GM18867 (cell line): ENCODE results near the gene IFI35.
"Not testable (repeated sequence)": the region's sequence is repeated elsewhere in the genome, so short reads cannot be mapped to it uniquely, and the experiment has no call there.

ENCODE experiments used
- ATAC-seq: cut with Tn5 transposase; IDR thresholded peaks from one replicate; pipeline ENCODE4 v1.9.1; 2021; ENCODE audit warnings: mild to moderate bottlenecking, moderate library complexity; ENCODE audit not compliant: unreplicated experiment

The IFI35 gene

GRCh38 chr17:43006639-43007551, at the start of gene IFI35:
Gene IFI35, plus strand, starts transcription at chr17:43006784. Its CDS starts 164 bp downstream, at chr17:43006948.
- ATAC-seq: peak; percentile 78

GRCh38 chr17:42964161-42964932, 42.2 kb upstream of the IFI35 start, which contains the start of gene AARSD1:
Gene AARSD1, minus strand, starts transcription at chr17:42964454. Its CDS starts 14 bp downstream, at chr17:42964440.
- peak; percentile 82 for ATAC-seq

GRCh38 chr17:42967925-42968324, 38.7 kb upstream of the IFI35 start:
- ATAC-seq: no peak

GRCh38 chr17:42969001-42969581, 37.5 kb upstream of the IFI35 start:
- ATAC-seq: no peak

GRCh38 chr17:42971589-42971988, 35.0 kb upstream of the IFI35 start:
- ATAC-seq: no peak

- not testable (repeated sequence) for ATAC-seq
Measured at GRCh38 chr17:42973323-42973722, 33.3 kb upstream of the IFI35 start.

- ATAC-seq: no peak
Measured at GRCh38 chr17:42975265-42975664, 31.3 kb upstream of the IFI35 start.

GRCh38 chr17:42975701-42976100, 30.9 kb upstream of the IFI35 start:
- not testable (repeated sequence) for ATAC-seq

- ATAC-seq: no peak
Measured at GRCh38 chr17:42979511-42980273, 26.9 kb upstream of the IFI35 start, which contains the start of gene PTGES3L. Gene PTGES3L, minus strand, starts transcription at chr17:42980080. Its CDS starts 27 bp downstream, at chr17:42980053.

- peak; percentile 78 for ATAC-seq
Measured at GRCh38 chr17:42980274-42980765, 26.3 kb upstream of the IFI35 start, which contains the start of gene RUNDC1. Gene RUNDC1, plus strand, starts transcription at chr17:42980565. Its CDS starts 12 bp downstream, at chr17:42980577.

GRCh38 chr17:42980766-42981397, 25.7 kb upstream of the IFI35 start:
- ATAC-seq: peak; percentile 47

- ATAC-seq: no peak
Measured at GRCh38 chr17:42982266-42982665, 24.3 kb upstream of the IFI35 start.

- no peak for ATAC-seq
Measured at GRCh38 chr17:42985225-42985624, 21.4 kb upstream of the IFI35 start.

- no peak for ATAC-seq
Measured at GRCh38 chr17:42989141-42989540, 17.4 kb upstream of the IFI35 start.

- no peak for ATAC-seq
Measured at GRCh38 chr17:42989726-42990652, 16.6 kb upstream of the IFI35 start.

- no peak for ATAC-seq
Measured at GRCh38 chr17:42991471-42991870, 15.1 kb upstream of the IFI35 start.

GRCh38 chr17:42992872-42993271, 13.7 kb upstream of the IFI35 start:
- ATAC-seq: no peak

- not testable (repeated sequence) for ATAC-seq
Measured at GRCh38 chr17:42993913-42994312, 12.7 kb upstream of the IFI35 start.
